WTC11 (cell line): ENCODE measurements around the gene RAC2. TPM values are rescaled to one million over a fixed set of nuclear protein-coding genes. Genes with fewer than 3 reads are reported as not detected.

Experiments
- ATAC-seq: fragments of 200-7000 bp; cut with Tn5 transposase; 2 replicates; pipeline ENCODE4 v1.10.0; 2021; ENCODE audit warnings: mild to moderate bottlenecking, moderate library complexity
- CTCF ChIA-PET: fragments of 300-600 bp; sonication (Branson Sonifier 250); formaldehyde crosslinking; loops from one replicate; lab custom pipeline; 2021; ENCODE audit warnings: antibody characterized with exemption; lab: Charles Lee
- POLR2A ChIA-PET: fragments of 350-600 bp; sonication (Branson Sonifier 250); formaldehyde crosslinking; loops from one replicate; lab custom pipeline; 2021; ENCODE audit warnings: antibody characterized with exemption; lab: Charles Lee
- DNase-seq: peaks from one replicate; pipeline ENCODE4 v3.0.0; 2021; ENCODE audit warnings: low spot score
- H3K27ac Mint-ChIP-seq: 2 replicates; pipeline ENCODE4 v1.8.0; 2021; ENCODE audit warnings: mixed read lengths
- H3K27me3 Mint-ChIP-seq: 2 replicates; pipeline ENCODE4 v1.8.0; 2021; ENCODE audit warnings: low read depth, mild to moderate bottlenecking, moderate library complexity, mixed read lengths
- H3K36me3 Mint-ChIP-seq: 2 replicates; pipeline ENCODE4 v1.8.0; 2021; ENCODE audit warnings: mixed read lengths
- H3K4me1 Mint-ChIP-seq: 2 replicates; pipeline ENCODE4 v1.8.0; 2022; ENCODE audit warnings: mixed read lengths
- H3K4me3 Mint-ChIP-seq: 2 replicates; pipeline ENCODE4 v1.8.0; 2021; ENCODE audit warnings: mild to moderate bottlenecking, moderate library complexity, mixed read lengths
- H3K9me3 Mint-ChIP-seq: 2 replicates; pipeline ENCODE4 v1.8.0; 2021; ENCODE audit warnings: mixed read lengths
- ATF6 ChIP-seq: sonication (generic); formaldehyde crosslinking; IDR thresholded peaks from 2 replicates; pipeline ENCODE4 v1.8.1; 2023; ENCODE audit warnings: mild to moderate bottlenecking, missing genetic modification reagents
- CREB1 ChIP-seq: sonication (generic); formaldehyde crosslinking; IDR thresholded peaks from 2 replicates; pipeline ENCODE4 v1.8.0; 2023; ENCODE audit warnings: mild to moderate bottlenecking, missing genetic modification reagents
- ESRRA ChIP-seq: sonication (generic); formaldehyde crosslinking; IDR thresholded peaks from 2 replicates; pipeline ENCODE4 v1.8.1; 2022; ENCODE audit warnings: mild to moderate bottlenecking, missing genetic modification reagents, borderline replicate concordance
- ETV6 ChIP-seq: sonication (generic); formaldehyde crosslinking; IDR thresholded peaks from 2 replicates; pipeline ENCODE4 v1.8.1; 2022; ENCODE audit warnings: mild to moderate bottlenecking, missing genetic modification reagents
- GRHL2 ChIP-seq: fragments of 250-450 bp; sonication (Bioruptor Pico); IDR thresholded peaks from 2 replicates; pipeline ENCODE4 v1.8.0; 2022; ENCODE audit warnings: mild to moderate bottlenecking, moderate library complexity; ENCODE audit not compliant: insufficient replicate concordance, severe bottlenecking
- HMGXB4 ChIP-seq: sonication (generic); formaldehyde crosslinking; IDR thresholded peaks from 2 replicates; pipeline ENCODE4 v1.8.1; 2023; ENCODE audit warnings: mild to moderate bottlenecking, moderate library complexity, missing genetic modification reagents
- JAZF1 ChIP-seq: fragments of 250-450 bp; sonication (Bioruptor Pico); IDR thresholded peaks from 2 replicates; pipeline ENCODE4 v1.9.0; 2021; ENCODE audit warnings: moderate library complexity, mild to moderate bottlenecking, inconsistent platforms
- MLX ChIP-seq: sonication (generic); formaldehyde crosslinking; IDR thresholded peaks from 2 replicates; pipeline ENCODE4 v1.8.1; 2023; ENCODE audit warnings: mild to moderate bottlenecking, missing genetic modification reagents, moderate library complexity
- NFATC4 ChIP-seq: fragments of 250-450 bp; sonication (Bioruptor Pico); IDR thresholded peaks from 2 replicates; pipeline ENCODE4 v1.9.0; 2021; ENCODE audit warnings: mild to moderate bottlenecking
- NFYB ChIP-seq: sonication (generic); formaldehyde crosslinking; conservative IDR thresholded peaks from 2 replicates; pipeline ENCODE4 v1.8.0; 2022; ENCODE audit warnings: low read depth, missing genetic modification reagents
- NR1H2 ChIP-seq: sonication (generic); formaldehyde crosslinking; IDR thresholded peaks from 2 replicates; pipeline ENCODE4 v1.9.0; 2021; ENCODE audit warnings: mild to moderate bottlenecking, moderate library complexity, missing genetic modification reagents
- NR2C2 ChIP-seq: sonication (generic); formaldehyde crosslinking; IDR thresholded peaks from 2 replicates; pipeline ENCODE4 v1.8.0; 2022; ENCODE audit warnings: mild to moderate bottlenecking, missing genetic modification reagents
- PRDM15 ChIP-seq: sonication (generic); formaldehyde crosslinking; IDR thresholded peaks from 2 replicates; pipeline ENCODE4 v1.8.0; 2022; ENCODE audit warnings: missing genetic modification reagents
- RORB ChIP-seq: fragments of 250-450 bp; sonication (Bioruptor Pico); IDR thresholded peaks from 2 replicates; pipeline ENCODE4 v1.9.0; 2021; ENCODE audit warnings: mild to moderate bottlenecking
- SMAD4 ChIP-seq: sonication (generic); formaldehyde crosslinking; IDR thresholded peaks from 2 replicates; pipeline ENCODE4 v1.8.0; 2022; ENCODE audit warnings: mild to moderate bottlenecking, missing genetic modification reagents
- SOX15 ChIP-seq: fragments of 250-450 bp; sonication (Bioruptor Pico); IDR thresholded peaks from 2 replicates; pipeline ENCODE4 v1.9.0; 2021; ENCODE audit warnings: mild to moderate bottlenecking
- TCF7 ChIP-seq: sonication (generic); formaldehyde crosslinking; IDR thresholded peaks from 2 replicates; pipeline ENCODE4 v1.8.0; 2022; ENCODE audit warnings: mild to moderate bottlenecking, low read depth, missing genetic modification reagents, moderate library complexity
- USF1 ChIP-seq: sonication (generic); formaldehyde crosslinking; IDR thresholded peaks from 2 replicates; pipeline ENCODE4 v1.8.0; 2022; ENCODE audit warnings: mild to moderate bottlenecking, missing genetic modification reagents
- ZNF121 ChIP-seq: sonication (generic); formaldehyde crosslinking; IDR thresholded peaks from 2 replicates; pipeline ENCODE4 v1.8.0; 2023; ENCODE audit warnings: missing genetic modification reagents
- ZNF425 ChIP-seq: fragments of 250-450 bp; sonication (Bioruptor Pico); conservative IDR thresholded peaks from 2 replicates; pipeline ENCODE4 v1.9.0; 2021; ENCODE audit warnings: mild to moderate bottlenecking
- ZSCAN18 ChIP-seq: fragments of 250-450 bp; sonication (Bioruptor Pico); IDR thresholded peaks from 2 replicates; pipeline ENCODE4 v2.1.2; 2022; ENCODE audit warnings: mild to moderate bottlenecking, moderate library complexity
- total RNA-seq: library from RNA; stranded (reverse); gene quantifications from 3 replicates; pipeline ENCODE4 v1.2.3, GENCODE V29; 2021

Gene RAC2
- total RNA-seq, 1 experiment from 2014 or later = 3.6 TPM

- Mint-ChIP-seq H3K27ac (no peak overlapping the region), H3K9me3 (no peaks in the 10 kb centered on the region), H3K4me1 (peaks cover 12% of the 10 kb centered on the region), H3K36me3 (no peaks in the 10 kb centered on the region), H3K27me3 (peaks cover 6% of the 10 kb centered on the region; the same call in 1 of the 2 replicates), H3K4me3 (no peak overlapping the region)
- ATAC-seq (no peak), DNase-seq (no peak)
- no peak for TF ChIP-seq CREB1 (CRISPR knock-in tag)
- TF ChIP-seq USF1 (CRISPR knock-in tag) = no peak
- TF ChIP-seq GRHL2 (CRISPR knock-in tag) = no peak
- TF ChIP-seq SMAD4 (CRISPR knock-in tag) = no peak
- no peak for TF ChIP-seq JAZF1 (CRISPR knock-in tag)
- no peak for TF ChIP-seq NR1H2
- no peak for TF ChIP-seq HMGXB4 (CRISPR knock-in tag)
- no peak for TF ChIP-seq ZSCAN18 (CRISPR knock-in tag)
- TF ChIP-seq SOX15 (CRISPR knock-in tag) = no peak
- no peak for TF ChIP-seq TCF7
- no peak for TF ChIP-seq RORB (CRISPR knock-in tag)
- TF ChIP-seq NFATC4 (CRISPR knock-in tag) = no peak
- TF ChIP-seq PRDM15 (CRISPR knock-in tag) = no peak
- CTCF ChIA-PET = interaction anchor here (2.6 kb wide), 1 partner anchor 10 kb away, joined by 16 read pairs; no protein-coding TSS in a partner anchor
- POLR2A ChIA-PET = no interaction called here
Observed at GRCh38 chr22:37210041-37210803, 33.8 kb downstream of the RAC2 start.

- ATAC-seq (no peak), DNase-seq (no peak)
- Mint-ChIP-seq H3K9me3 (no peaks in the 10 kb centered on the region), H3K4me1 (peaks cover 12% of the 10 kb centered on the region), H3K4me3 (no peak overlapping the region), H3K27me3 (peaks cover 6% of the 10 kb centered on the region; the same call in 1 of the 2 replicates), H3K36me3 (no peaks in the 10 kb centered on the region), H3K27ac (no peak overlapping the region)
- ChIA-PET POLR2A (no interaction called here), CTCF (interaction anchor here (0.9 to 2.6 kb wide), 2 partner anchors 9 to 51 kb away, joined by 3 to 16 read pairs; no protein-coding TSS in a partner anchor)
- TF ChIP-seq ATF6 (CRISPR knock-in tag) = no peak
- TF ChIP-seq MLX (CRISPR knock-in tag) = no peak
- no peak for TF ChIP-seq ZNF425 (CRISPR knock-in tag)
- no peak for TF ChIP-seq ZNF121 (CRISPR knock-in tag)
- TF ChIP-seq ESRRA (CRISPR knock-in tag) = no peak
- no peak for TF ChIP-seq ETV6 (CRISPR knock-in tag)
- TF ChIP-seq GRHL2 (CRISPR knock-in tag) = no peak
- no peak for TF ChIP-seq CREB1 (CRISPR knock-in tag)
- TF ChIP-seq NFYB (CRISPR knock-in tag) = no peak
- no peak for TF ChIP-seq NR2C2 (CRISPR knock-in tag)
Observed at GRCh38 chr22:37209140-37209845, 34.8 kb downstream of the RAC2 start.
